ENCODE measurements around the gene PDE2A.

The PDE2A gene

GRCh38 chr11:72682238-72682857 lies 8.1 kb upstream of the PDE2A start:
- no peak for DNase-seq (ENCODE audit: low spot score)
- POLR2A ChIA-PET (ENCODE audit: low non-redundant PET), result no interaction called here
- CTCF ChIA-PET, result interaction anchor here (0.6 to 2.2 kb wide), 4 partner anchors 8 to 211 kb away, joined by 4 to 17 read pairs (median 5); partner anchors contain the start of gene PDE2A
- H3K27ac ChIP-seq, result no peak overlapping the region
- no peak for TF ChIP-seq CTCF (conservative IDR thresholded peaks at IDR 0.05; ENCODE audit: low read depth)

- ChIA-PET CTCF (interaction anchor here (0.9 to 1.6 kb wide), 4 partner anchors 83 to 251 kb away, joined by 3 to 5 read pairs (median 4); no protein-coding TSS in a partner anchor), POLR2A (ENCODE audit: low non-redundant PET) (interaction anchor here (1.0 kb wide), 1 partner anchor 39 kb away, joined by 3 read pairs; no protein-coding TSS in a partner anchor)
- H3K27ac ChIP-seq, result no peak overlapping the region
- no peak for DNase-seq (ENCODE audit: low spot score)
- TF ChIP-seq CTCF (conservative IDR thresholded peaks at IDR 0.05; ENCODE audit: low read depth), result no peak
Measured at GRCh38 chr11:72681226-72682153, 7.3 kb upstream of the PDE2A start.

- CTCF ChIA-PET, result interaction anchor here (0.6 to 1.6 kb wide), 7 partner anchors 37 to 250 kb away, joined by 3 to 5 read pairs (median 3); no protein-coding TSS in a partner anchor
- H3K27ac ChIP-seq, result no peak overlapping the region
- DNase-seq (ENCODE audit: low spot score), result no peak
- no peak for TF ChIP-seq CTCF (conservative IDR thresholded peaks at IDR 0.05; ENCODE audit: low read depth)
- POLR2A ChIA-PET (ENCODE audit: low non-redundant PET), result interaction anchor here (1.0 kb wide), 1 partner anchor 39 kb away, joined by 3 read pairs; no protein-coding TSS in a partner anchor
Measured at GRCh38 chr11:72680624-72681158, 6.5 kb upstream of the PDE2A start.

GRCh38 chr11:72679869-72680268 lies 5.6 kb upstream of the PDE2A start:
- POLR2A ChIA-PET (ENCODE audit: low non-redundant PET), result no interaction called here
- DNase-seq (ENCODE audit: low spot score), result no peak
- CTCF ChIA-PET, result interaction anchor here (0.6 to 1.0 kb wide), 4 partner anchors 11 to 94 kb away, joined by 3 to 9 read pairs (median 4); no protein-coding TSS in a partner anchor
- TF ChIP-seq CTCF (conservative IDR thresholded peaks at IDR 0.05; ENCODE audit: low read depth), result no peak
- H3K27ac ChIP-seq, result no peak overlapping the region

GRCh38 chr11:72678524-72678923 lies 4.3 kb upstream of the PDE2A start:
- ChIA-PET POLR2A (ENCODE audit: low non-redundant PET) (no interaction called here), CTCF (interaction anchor here (1.0 kb wide), 1 partner anchor 207 kb away, joined by 3 read pairs; no protein-coding TSS in a partner anchor)
- no peak overlapping the region for H3K27ac ChIP-seq
- DNase-seq (ENCODE audit: low spot score), result no peak
- no peak for TF ChIP-seq CTCF (conservative IDR thresholded peaks at IDR 0.05; ENCODE audit: low read depth)

GRCh38 chr11:72676861-72677341 lies 2.7 kb upstream of the PDE2A start:
- ChIA-PET POLR2A (ENCODE audit: low non-redundant PET) (no interaction called here), CTCF (interaction anchor here (0.6 to 1.2 kb wide), 3 partner anchors 30 to 205 kb away, joined by 3 to 5 read pairs (median 3); no protein-coding TSS in a partner anchor)
- no peak for TF ChIP-seq CTCF (conservative IDR thresholded peaks at IDR 0.05; ENCODE audit: low read depth)
- DNase-seq (ENCODE audit: low spot score), result peak; percentile 79
- no peak overlapping the region for H3K27ac ChIP-seq
